PC-9 (cell line): ENCODE results near the gene STOML3.

Experiments used
- EZH2 ChIP-seq: fragments of 200-600 bp; sonication (generic); IDR thresholded peaks from 2 replicates; pipeline ENCODE4 v1.8.0; 2017; ENCODE audit warnings: antibody characterized with exemption, low read depth
- TF ChIP-seq, protein P1 (sequence below): fragments of 200-600 bp; sonication (generic); conservative IDR thresholded peaks from 2 replicates; pipeline ENCODE4 v1.6.1; 2017; ENCODE audit warnings: mixed run types, antibody characterized with exemption, mild to moderate bottlenecking, moderate library complexity

- TF ChIP-seq, protein P1, sequence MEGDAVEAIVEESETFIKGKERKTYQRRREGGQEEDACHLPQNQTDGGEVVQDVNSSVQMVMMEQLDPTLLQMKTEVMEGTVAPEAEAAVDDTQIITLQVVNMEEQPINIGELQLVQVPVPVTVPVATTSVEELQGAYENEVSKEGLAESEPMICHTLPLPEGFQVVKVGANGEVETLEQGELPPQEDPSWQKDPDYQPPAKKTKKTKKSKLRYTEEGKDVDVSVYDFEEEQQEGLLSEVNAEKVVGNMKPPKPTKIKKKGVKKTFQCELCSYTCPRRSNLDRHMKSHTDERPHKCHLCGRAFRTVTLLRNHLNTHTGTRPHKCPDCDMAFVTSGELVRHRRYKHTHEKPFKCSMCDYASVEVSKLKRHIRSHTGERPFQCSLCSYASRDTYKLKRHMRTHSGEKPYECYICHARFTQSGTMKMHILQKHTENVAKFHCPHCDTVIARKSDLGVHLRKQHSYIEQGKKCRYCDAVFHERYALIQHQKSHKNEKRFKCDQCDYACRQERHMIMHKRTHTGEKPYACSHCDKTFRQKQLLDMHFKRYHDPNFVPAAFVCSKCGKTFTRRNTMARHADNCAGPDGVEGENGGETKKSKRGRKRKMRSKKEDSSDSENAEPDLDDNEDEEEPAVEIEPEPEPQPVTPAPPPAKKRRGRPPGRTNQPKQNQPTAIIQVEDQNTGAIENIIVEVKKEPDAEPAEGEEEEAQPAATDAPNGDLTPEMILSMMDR = no peak
- no peak for TF ChIP-seq EZH2
Measured at GRCh38 chr13:38957794-38958592, 32.6 kb downstream of the STOML3 start.
